Thymus (tissue), 11 donors: ENCODE measurements around the gene ALX3. TPM values are rescaled to one million over a fixed set of nuclear protein-coding genes. Genes with fewer than 3 reads are reported as not detected.

Experiments
- DNase-seq, 9 donors: peaks; one replicate each; pipeline ENCODE4 v3.0.0-alpha.2; 2013; ENCODE audit warnings: low spot score in 9 of 9, low read depth in 6 of 9, missing footprints in 1 of 9
- H3K27ac ChIP-seq, 2 donors: one replicate each; pipeline ENCODE4 v1.5.1; 2013; ENCODE audit warnings: control low read depth in 1 of 2, low read depth in 1 of 2, low read length in 1 of 2, mild to moderate bottlenecking in 1 of 2, moderate library complexity in 1 of 2
- H3K27me3 ChIP-seq, 2 donors: one replicate each; pipeline ENCODE4 v1.5.1; 2013; ENCODE audit warnings: low read length in 1 of 2; ENCODE audit not compliant: control insufficient read depth in 2 of 2, insufficient read depth in 1 of 2
- H3K36me3 ChIP-seq, 2 donors: one replicate each; pipeline ENCODE4 v1.5.1; 2013; ENCODE audit warnings: low read length in 1 of 2, mild to moderate bottlenecking in 1 of 2, moderate library complexity in 1 of 2; ENCODE audit not compliant: control insufficient read depth in 2 of 2, insufficient read depth in 2 of 2
- H3K4me1 ChIP-seq, 2 donors: one replicate each; pipeline ENCODE4 v1.5.1; 2013; ENCODE audit warnings: low read length in 2 of 2; ENCODE audit not compliant: control insufficient read depth in 2 of 2, insufficient read depth in 2 of 2
- H3K4me3 ChIP-seq, 2 donors: one replicate each; pipeline ENCODE4 v1.5.1; 2013; ENCODE audit warnings: low read length in 2 of 2, control low read depth in 1 of 2, mild to moderate bottlenecking in 1 of 2
- H3K9me3 ChIP-seq, 2 donors: one replicate each; pipeline ENCODE4 v1.5.1; 2013; ENCODE audit warnings: low read length in 1 of 2, mild to moderate bottlenecking in 1 of 2; ENCODE audit not compliant: control insufficient read depth in 2 of 2, insufficient read depth in 1 of 2
- WGBS: extraction: QIAGEN DNeasy Blood & Tissue Kit; methylation state at CpG from one replicate; pipeline ENCODE4 v1.1.7; 2013; 5-methylcytosine and 5-hydroxymethylcytosine counted together
- polyA plus RNA-seq: library from polyadenylated mRNA; stranded (reverse); fragments of 200-250 nt; gene quantifications from one replicate; pipeline ENCODE4 v1.2.3, GENCODE V29; 2013
- total RNA-seq: library from RNA; stranded (reverse); fragments of 120-200 nt; gene quantifications from one replicate; pipeline ENCODE4 v1.2.4, GENCODE V29; 2013
- donor health status: healthy.

Gene ALX3
- total and polyA plus RNA-seq, 2 donors = 0.14 to 0.16 TPM

DNA sequence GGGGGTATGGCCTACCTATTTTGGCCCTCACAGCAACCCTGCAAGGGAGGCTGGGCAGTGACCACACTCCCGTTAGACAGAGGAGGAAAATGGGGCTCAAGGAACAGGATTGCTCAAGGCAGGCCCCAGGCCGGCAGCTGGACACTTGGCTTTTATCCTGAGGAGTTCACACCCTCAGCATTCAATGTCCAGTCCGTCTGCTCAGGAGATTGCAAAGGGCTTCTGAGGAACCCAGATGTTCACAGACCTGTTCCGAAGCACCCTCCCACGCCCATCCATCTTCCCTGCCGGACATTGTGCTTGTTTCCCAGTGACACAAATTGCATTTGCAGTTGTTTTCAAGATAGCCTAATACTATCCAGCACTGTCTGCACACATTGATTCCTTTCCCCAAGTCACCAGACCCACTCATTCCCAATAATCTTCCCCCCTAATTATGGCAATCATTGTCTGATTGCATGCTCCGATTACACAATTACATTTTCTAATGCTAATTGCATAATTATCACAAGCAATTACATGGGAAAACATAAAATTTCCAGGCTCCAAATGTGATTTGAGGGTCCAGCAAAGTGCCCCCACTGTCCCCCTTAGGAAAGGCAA is 37.5 kb upstream of the ALX3 start:
- Histone ChIP-seq H3K4me1 (no peaks in the 10 kb centered on the region), H3K4me3 (no peak overlapping the region), H3K36me3 (no peaks in the 10 kb centered on the region), H3K27ac (no peak overlapping the region), H3K27me3 (peaks cover 0 to 31% of the 10 kb centered on the region in 2 donors), H3K9me3 (no peaks in the 10 kb centered on the region)
- WGBS = 88% methylated on average over 7 of the region's 7 CpGs
- DNase-seq = no peak

DNA sequence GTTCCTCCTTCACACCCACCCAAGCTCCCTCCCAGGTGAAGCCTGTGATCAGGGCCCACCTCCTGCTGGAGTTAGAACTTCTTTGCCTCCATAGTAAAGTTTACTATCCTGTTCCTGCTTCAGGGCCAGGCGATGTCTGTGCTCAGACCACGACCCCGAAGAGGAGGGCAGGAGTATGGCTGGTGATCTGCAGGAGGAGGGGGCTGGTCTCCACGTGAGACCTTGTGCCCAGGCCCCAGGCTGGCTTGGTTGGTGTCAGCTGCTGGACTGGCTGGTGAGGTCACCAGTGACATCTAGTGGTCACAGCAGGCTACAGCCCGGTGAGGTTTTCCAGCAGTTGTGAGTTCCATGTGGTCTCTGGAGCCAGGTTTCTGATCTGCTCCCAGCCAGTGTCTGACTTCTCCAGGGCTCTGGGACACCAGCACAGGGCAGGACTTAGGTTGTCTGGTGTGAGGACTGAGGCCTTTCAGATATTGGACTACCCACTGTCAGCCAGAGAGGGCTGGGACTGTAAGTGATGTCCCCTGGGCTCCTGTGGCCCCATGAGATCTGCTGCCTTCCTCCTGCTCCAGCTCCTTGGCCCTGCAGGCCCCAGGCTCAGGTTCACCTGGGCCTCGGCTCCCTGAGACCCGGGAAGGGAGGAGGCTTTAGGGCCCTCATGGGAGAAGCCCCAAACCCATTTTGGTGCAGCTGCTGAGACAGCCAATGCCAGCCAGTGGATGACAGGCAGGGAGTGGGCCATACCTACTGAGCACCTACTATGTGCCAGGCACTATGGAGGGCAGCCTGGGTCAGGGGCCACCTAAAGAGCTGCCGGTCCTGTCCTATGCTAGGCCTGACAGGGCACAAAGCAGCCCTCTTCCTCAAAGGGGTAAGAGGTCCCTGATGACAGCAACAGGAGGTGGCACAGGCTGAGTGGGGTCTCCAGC is 35.8 kb upstream of the ALX3 start:
- H3K9me3 ChIP-seq = no peaks in the 10 kb centered on the region
- no peaks in the 10 kb centered on the region for H3K4me1 ChIP-seq
- peaks cover 0 to 25% of the 10 kb centered on the region in 2 donors for H3K27me3 ChIP-seq
- no peak overlapping the region for H3K4me3 ChIP-seq
- 33% methylated on average over 8 of the region's 8 CpGs for WGBS
- no peaks in the 10 kb centered on the region for H3K36me3 ChIP-seq
- DNase-seq = peak in 7 of 9 donors; percentile 12 to 51 (median 20)
- H3K27ac ChIP-seq = no peak overlapping the region

DNA sequence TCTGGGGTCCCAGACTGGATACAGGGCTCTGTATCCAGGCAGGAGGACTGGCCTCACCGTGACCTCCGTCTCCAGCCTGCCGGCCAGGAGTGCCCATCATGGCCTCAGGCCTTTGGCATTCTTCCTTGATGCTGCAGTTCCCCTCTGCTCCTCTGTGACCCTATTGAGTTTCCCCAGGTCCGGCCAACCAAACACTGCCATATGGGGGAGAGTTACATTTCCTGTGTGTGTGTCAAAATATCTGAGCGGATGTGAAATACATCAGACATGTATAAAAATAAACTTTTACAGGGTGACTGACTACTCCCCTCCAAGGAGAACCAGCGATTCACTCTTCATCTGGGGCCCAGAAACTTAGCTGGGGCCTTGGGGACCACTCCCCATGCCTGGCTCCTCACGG is 31.6 kb upstream of the ALX3 start:
- DNase-seq = no peak
- H3K4me3 ChIP-seq = no peak overlapping the region
- no peaks in the 10 kb centered on the region for H3K9me3 ChIP-seq
- H3K27me3 ChIP-seq = peaks cover 0 to 18% of the 10 kb centered on the region in 2 donors
- 73% methylated on average over 7 of the region's 7 CpGs for WGBS
- H3K27ac ChIP-seq = no peak overlapping the region
- no peaks in the 10 kb centered on the region for H3K36me3 ChIP-seq
- no peaks in the 10 kb centered on the region for H3K4me1 ChIP-seq

DNA sequence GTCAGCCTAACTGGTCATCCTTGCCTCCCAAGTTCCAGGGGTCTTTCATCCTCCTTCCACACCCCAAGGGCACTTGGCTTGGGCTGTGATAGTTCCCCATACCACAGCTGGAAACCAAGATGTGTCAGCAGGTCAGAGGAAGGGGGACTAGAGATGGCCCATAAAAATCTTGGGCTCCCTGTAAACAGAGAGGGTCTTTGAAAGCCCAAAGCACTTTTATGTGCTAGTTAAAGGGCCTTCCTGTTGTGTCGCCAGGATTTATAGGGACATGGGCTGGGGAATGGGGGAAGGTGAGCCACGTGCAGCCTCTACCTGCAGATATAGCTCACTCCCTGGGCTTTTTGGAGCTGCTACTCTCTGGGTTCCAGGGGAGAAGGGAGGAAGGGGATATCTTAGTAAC is 29.9 kb upstream of the ALX3 start:
- no peak overlapping the region for H3K4me3 ChIP-seq
- no peak for DNase-seq
- H3K36me3 ChIP-seq = no peaks in the 10 kb centered on the region
- H3K27ac ChIP-seq = no peak overlapping the region
- WGBS = 86% methylated on average over 2 of the region's 2 CpGs
- peaks cover 0 to 22% of the 10 kb centered on the region in 2 donors for H3K27me3 ChIP-seq
- no peaks in the 10 kb centered on the region for H3K4me1 ChIP-seq
- no peaks in the 10 kb centered on the region for H3K9me3 ChIP-seq

DNA sequence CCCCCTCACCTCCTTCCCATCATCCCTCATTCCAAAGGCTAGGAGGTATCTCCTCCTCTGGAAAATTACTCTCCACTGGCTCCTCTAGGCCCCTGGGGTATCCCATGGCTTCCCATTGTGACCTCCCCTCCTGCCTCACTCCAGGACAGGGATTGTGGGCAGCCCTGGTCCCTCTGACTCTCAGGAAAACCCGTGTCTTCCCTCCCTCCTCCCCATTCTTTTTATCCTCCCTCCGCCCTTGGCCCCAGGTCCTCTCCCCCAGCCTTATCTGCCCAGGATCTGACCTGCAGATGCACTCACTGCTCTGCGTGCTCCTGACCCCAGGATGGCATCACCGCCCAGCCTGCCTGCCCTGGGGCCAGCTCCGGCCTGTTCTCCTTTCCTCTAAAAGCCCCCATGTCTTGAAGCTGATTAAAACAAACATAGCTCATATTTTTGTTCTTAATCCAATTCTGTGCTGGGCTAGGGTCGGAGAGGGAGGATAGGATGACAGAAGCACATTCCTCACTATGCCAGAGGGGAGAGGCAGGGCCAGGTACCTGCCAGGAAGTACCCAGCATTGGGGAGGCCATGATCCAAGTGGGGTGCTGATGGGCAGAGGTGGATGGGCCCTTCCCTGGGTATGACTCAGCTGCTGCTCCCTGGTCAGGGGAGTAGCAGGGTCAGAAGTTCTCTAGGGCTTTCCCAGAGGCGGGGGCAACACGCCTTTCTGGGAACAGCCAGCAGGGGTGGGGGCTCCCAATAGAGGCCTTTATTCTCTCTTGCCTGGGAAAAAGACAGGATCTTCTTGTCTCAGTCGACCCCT is 28.0 kb upstream of the ALX3 start:
- H3K4me1 ChIP-seq = no peaks in the 10 kb centered on the region
- no peaks in the 10 kb centered on the region for H3K36me3 ChIP-seq
- H3K27ac ChIP-seq = no peak overlapping the region
- DNase-seq = no peak
- no peaks in the 10 kb centered on the region for H3K9me3 ChIP-seq
- H3K4me3 ChIP-seq = no peak overlapping the region
- 88% methylated on average over 9 of the region's 9 CpGs for WGBS
- peaks cover 0 to 36% of the 10 kb centered on the region in 2 donors for H3K27me3 ChIP-seq

DNA sequence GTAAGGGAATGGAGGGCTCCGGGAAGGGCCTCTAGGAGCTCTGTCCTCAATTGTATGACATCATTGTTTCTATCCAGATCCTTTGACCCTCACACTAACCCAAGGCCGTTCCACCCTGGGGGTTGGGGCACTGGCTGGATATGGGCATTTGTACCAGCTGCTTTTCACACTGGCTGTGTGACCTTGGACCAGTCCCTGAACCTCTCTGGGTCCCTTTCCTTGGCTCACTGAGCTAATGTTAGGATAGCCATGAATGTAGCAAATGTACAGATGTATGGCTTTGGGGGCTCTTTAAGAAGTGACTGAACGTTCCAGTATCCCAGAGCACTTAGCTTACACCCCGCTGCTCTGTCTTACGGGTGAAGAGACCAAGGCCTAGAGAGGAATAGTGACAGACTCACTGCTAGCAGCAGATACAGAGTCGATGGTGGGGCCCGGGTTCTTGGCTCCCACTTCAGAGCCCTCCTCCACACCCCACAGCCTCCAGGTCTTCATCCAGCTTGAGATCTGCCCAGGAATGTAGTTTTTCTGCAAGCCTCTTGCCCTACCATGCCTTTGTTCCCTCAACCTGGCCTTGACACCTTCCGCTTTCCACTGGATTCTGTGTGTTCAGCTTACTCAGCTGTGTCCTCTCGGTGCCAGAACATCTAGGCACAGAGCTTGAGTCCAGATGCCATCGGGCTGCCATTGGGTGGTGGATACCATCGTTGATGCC is 27.2 kb upstream of the ALX3 start:
- Histone ChIP-seq H3K4me1 (no peaks in the 10 kb centered on the region), H3K27me3 (peaks cover 0 to 41% of the 10 kb centered on the region in 2 donors), H3K36me3 (no peaks in the 10 kb centered on the region), H3K4me3 (no peak overlapping the region), H3K9me3 (no peaks in the 10 kb centered on the region), H3K27ac (no peak overlapping the region)
- DNase-seq = no peak
- 91% methylated on average over 11 of the region's 11 CpGs for WGBS

DNA sequence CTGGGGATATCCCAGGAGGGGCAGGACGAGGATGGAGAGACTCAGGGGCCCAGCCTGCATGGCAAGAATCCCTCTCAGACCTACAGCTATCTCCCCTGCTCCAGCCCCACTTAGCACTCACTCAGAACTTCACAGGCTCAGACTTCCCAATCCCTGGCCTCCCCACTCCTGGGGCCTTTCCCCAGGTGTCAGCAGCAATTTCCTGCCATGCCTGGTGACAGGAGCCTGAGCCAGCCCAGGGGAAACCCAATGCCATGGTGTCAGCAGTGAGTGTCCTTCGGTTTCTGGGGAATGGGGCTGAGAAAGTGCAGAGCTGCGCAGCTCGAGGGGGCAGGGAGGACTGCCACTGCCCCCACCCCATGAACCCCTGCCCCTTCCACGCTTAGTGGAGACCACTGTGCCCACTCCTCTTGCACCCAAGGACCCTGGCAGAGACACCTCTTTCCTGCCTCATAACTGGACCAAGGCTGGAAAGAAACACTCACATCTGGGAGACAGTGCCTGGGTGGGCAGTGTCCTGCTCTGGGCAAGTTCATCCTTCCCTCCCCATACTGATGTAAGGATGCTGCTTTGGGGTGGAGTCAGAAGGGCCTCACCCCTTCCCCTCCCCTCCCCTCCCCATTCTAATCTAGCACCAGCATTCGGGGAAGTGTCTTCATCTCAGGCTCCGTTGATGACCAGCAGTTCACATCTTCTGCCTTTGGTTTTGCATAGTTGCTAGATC is 24.6 kb upstream of the ALX3 start:
- Histone ChIP-seq H3K4me3 (no peak overlapping the region), H3K4me1 (no peaks in the 10 kb centered on the region), H3K9me3 (no peaks in the 10 kb centered on the region), H3K27ac (no peak overlapping the region), H3K36me3 (no peaks in the 10 kb centered on the region), H3K27me3 (peaks cover 0 to 48% of the 10 kb centered on the region in 2 donors)
- 78% methylated on average over 7 of the region's 7 CpGs for WGBS
- DNase-seq = no peak

DNA sequence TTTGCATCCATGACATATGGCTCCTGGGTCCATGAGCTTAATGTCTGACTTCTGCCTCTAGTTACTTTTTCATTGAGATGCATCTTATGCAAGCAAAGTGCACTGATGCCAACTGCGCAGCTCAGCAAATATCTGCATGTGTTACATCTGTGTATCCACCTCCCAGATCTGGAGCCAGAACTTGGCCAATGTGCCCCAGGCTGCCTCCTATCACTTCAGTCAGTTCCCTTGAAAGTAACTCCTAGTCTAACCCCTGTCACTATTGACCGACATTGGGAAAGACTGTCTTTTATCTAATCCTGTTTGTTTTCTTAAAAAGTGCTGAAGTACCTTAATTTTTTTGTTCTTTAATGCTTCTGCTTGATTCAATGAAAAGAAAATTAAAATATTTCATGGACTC is 22.5 kb upstream of the ALX3 start:
- no peaks in the 10 kb centered on the region for H3K9me3 ChIP-seq
- WGBS = 100% methylated on average over 2 of the region's 2 CpGs
- DNase-seq = no peak
- no peaks in the 10 kb centered on the region for H3K4me1 ChIP-seq
- peaks cover 0 to 62% of the 10 kb centered on the region in 2 donors for H3K27me3 ChIP-seq
- no peak overlapping the region for H3K4me3 ChIP-seq
- no peak overlapping the region for H3K27ac ChIP-seq
- no peaks in the 10 kb centered on the region for H3K36me3 ChIP-seq
